ENCODE results near the gene ENGASE. TPM values are rescaled to one million over a fixed set of nuclear protein-coding genes. Genes with fewer than 3 reads are reported as not detected.

The ENGASE gene
- total RNA-seq, 4 donors from 2014 or later = 29.9 to 64.8 (median 57.1) TPM

DNA sequence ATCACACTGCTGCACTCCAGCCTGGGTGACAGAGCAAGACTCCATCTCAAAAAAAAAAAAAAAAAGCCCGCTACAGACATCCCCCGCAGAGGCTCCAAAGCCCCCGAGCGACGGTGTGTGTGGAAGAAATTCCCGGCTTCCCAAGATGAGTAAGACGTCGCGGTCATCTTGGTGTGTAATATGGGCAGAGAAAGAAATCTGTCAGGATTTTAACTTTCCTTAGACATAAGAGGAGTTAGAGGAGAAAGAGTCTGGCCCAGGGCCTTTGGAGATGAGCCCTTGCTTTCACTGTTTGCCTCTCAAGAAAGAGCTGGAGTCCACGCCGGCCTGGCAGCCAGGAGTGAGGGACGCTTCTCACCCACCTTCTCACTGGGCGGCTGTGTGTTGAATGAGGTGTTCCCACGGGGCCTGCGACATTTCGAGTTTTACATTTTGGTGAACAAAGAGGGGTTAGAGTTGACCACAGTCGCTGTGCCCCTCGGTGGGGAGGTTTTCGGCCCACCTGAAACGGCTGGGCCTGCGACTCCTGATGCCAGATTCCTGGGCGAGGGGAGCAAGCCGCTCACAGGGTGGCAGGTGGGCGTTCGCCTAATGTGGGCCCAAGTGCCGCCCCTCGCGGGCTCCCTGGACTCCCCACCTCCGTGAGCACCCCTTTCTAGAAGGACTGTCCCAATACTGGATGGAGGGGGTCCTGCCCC lies 32.8 kb upstream of the ENGASE start:
- no peak for DNase-seq (ENCODE audit: low spot score in 2 of 2)
- Histone ChIP-seq H3K36me3 (no peaks in the 10 kb centered on the region), H3K9me3 (no peaks in the 10 kb centered on the region), H3K4me1 (peaks cover 0 to 47% (median 5%) of the 10 kb centered on the region in 4 donors), H3K27me3 (no peaks in the 10 kb centered on the region), H3K27ac (peak overlapping the region in 1 of 4 donors; percentile 22), H3K4me3 (no peak overlapping the region)
- WGBS, 2 donors = 79 to 88% methylated on average over 27 to 29 of the region's 29 CpGs
- TF ChIP-seq, protein P1, sequence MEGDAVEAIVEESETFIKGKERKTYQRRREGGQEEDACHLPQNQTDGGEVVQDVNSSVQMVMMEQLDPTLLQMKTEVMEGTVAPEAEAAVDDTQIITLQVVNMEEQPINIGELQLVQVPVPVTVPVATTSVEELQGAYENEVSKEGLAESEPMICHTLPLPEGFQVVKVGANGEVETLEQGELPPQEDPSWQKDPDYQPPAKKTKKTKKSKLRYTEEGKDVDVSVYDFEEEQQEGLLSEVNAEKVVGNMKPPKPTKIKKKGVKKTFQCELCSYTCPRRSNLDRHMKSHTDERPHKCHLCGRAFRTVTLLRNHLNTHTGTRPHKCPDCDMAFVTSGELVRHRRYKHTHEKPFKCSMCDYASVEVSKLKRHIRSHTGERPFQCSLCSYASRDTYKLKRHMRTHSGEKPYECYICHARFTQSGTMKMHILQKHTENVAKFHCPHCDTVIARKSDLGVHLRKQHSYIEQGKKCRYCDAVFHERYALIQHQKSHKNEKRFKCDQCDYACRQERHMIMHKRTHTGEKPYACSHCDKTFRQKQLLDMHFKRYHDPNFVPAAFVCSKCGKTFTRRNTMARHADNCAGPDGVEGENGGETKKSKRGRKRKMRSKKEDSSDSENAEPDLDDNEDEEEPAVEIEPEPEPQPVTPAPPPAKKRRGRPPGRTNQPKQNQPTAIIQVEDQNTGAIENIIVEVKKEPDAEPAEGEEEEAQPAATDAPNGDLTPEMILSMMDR (IDR thresholded peaks at IDR 0.05) = no peak
- no peak for TF ChIP-seq EP300 (IDR thresholded peaks at IDR 0.05)
- no peak for TF ChIP-seq POLR2A (IDR thresholded peaks at IDR 0.05)

DNA sequence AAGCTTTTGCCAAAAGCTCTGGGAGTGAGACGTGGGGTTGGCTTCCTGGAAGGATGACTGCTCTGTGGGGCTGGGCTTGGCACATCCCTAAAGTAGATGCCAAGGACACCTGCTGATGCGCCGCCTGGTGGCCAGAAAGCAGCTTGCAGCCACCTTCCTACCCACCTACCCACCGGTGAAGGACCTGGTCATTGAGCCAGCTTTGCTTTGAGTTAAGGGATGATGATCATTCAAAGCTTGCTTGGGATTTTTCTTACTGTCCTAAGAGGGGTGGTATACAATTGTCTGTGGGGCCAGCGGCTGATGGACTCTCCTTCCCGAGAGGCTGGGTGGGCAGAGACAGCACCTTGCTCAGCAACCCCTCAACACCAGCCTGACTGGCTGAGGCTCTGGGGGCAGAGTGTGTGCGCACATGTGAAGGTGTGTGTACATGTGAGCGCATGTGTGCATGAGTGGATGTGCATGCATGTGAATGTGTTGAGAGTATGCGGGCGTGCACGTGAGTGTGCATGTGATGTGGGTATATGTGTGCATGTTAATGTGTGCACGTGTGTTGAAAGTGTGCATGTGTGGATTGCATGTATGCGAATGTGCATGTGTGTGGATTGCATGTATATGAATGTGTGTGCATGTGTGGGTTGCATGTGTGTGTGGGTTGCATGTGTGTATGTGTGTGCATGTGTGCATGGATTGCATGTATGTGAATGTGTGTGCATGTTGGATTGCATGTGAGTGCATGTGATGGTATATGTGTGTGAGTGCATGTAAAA lies 32.0 kb upstream of the ENGASE start:
- peak overlapping the region in 1 of 4 donors; percentile 22 for H3K27ac ChIP-seq
- WGBS, 2 donors = 62 to 79% methylated on average over 11 to 13 of the region's 13 CpGs
- H3K9me3 ChIP-seq = no peaks in the 10 kb centered on the region
- H3K4me1 ChIP-seq = peaks cover 0 to 46% (median 6%) of the 10 kb centered on the region in 4 donors
- no peak for TF ChIP-seq POLR2A (IDR thresholded peaks at IDR 0.05)
- TF ChIP-seq, protein P1 (IDR thresholded peaks at IDR 0.05) = peak; percentile 61 to 85 (median 68)
- no peaks in the 10 kb centered on the region for H3K36me3 ChIP-seq
- no peaks in the 10 kb centered on the region for H3K27me3 ChIP-seq
- peak; percentile 50 to 74 for DNase-seq (ENCODE audit: low spot score in 2 of 2)
- H3K4me3 ChIP-seq = no peak overlapping the region

- H3K27me3 ChIP-seq = no peaks in the 10 kb centered on the region
- TF ChIP-seq, protein P1 (IDR thresholded peaks at IDR 0.05) = no peak
- no peak for TF ChIP-seq POLR2A (IDR thresholded peaks at IDR 0.05)
- TF ChIP-seq EP300 (IDR thresholded peaks at IDR 0.05) = no peak
- H3K4me1 ChIP-seq = peaks cover 0 to 47% (median 5%) of the 10 kb centered on the region in 4 donors
- no peak for DNase-seq (ENCODE audit: low spot score in 2 of 2)
- no peak overlapping the region for H3K4me3 ChIP-seq
- no peaks in the 10 kb centered on the region for H3K9me3 ChIP-seq
- H3K27ac ChIP-seq = no peak overlapping the region
- no peaks in the 10 kb centered on the region for H3K36me3 ChIP-seq
- WGBS, 2 donors = 80 to 83% methylated on average over 10 of the region's 10 CpGs
Observed at GRCh38 chr17:79043191-79043930, 31.3 kb upstream of the ENGASE start.

DNA sequence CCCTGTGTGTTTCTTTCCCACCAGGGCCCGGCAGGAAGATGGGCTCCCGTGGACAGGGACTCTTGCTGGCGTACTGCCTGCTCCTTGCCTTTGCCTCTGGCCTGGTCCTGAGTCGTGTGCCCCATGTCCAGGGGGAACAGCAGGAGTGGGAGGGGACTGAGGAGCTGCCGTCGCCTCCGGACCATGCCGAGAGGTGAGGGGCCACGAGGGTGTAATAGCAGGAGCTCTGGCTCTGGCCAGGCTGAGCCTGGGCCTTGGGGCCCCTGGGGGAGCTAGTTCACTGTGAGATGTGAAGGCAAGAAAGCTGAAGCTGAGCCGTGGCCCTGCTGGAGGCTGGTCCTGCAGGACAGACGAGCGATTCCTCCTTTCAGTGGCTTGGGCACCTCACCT lies 30.7 kb upstream of the ENGASE start:
- WGBS, 2 donors = 54 to 60% methylated on average over 11 to 12 of the region's 12 CpGs
- H3K9me3 ChIP-seq = no peaks in the 10 kb centered on the region
- H3K4me1 ChIP-seq = peaks cover 0 to 48% (median 3%) of the 10 kb centered on the region in 4 donors
- H3K27me3 ChIP-seq = no peaks in the 10 kb centered on the region
- DNase-seq (ENCODE audit: low spot score in 2 of 2) = no peak
- no peak overlapping the region for H3K4me3 ChIP-seq
- no peak overlapping the region for H3K27ac ChIP-seq
- TF ChIP-seq EP300 (IDR thresholded peaks at IDR 0.05) (no peak), POLR2A (IDR thresholded peaks at IDR 0.05) (no peak)
- TF ChIP-seq, protein P1 (IDR thresholded peaks at IDR 0.05) = no peak
- no peaks in the 10 kb centered on the region for H3K36me3 ChIP-seq

Measured in tibial nerve (tissue), 4 donors.